C4-2B (cell line): ENCODE results near the gene APOL3.
"Not testable (repeated sequence)": the region's sequence is repeated elsewhere in the genome, so short reads cannot be mapped to it uniquely, and the experiment has no call there.

Experiments
- H3K27ac ChIP-seq: fragments of 450-650 bp; 2 replicates; pipeline ENCODE4 v1.5.1; 2017
- ZFX ChIP-seq: fragments of 450-650 bp; IDR thresholded peaks from 2 replicates; pipeline ENCODE4 v1.6.1; 2017
- TF ChIP-seq, protein P1 (sequence below): fragments of 450-650 bp; conservative IDR thresholded peaks from 2 replicates; pipeline ENCODE4 v1.5.1; 2017; ENCODE audit warnings: mild to moderate bottlenecking

The APOL3 gene

DNA sequence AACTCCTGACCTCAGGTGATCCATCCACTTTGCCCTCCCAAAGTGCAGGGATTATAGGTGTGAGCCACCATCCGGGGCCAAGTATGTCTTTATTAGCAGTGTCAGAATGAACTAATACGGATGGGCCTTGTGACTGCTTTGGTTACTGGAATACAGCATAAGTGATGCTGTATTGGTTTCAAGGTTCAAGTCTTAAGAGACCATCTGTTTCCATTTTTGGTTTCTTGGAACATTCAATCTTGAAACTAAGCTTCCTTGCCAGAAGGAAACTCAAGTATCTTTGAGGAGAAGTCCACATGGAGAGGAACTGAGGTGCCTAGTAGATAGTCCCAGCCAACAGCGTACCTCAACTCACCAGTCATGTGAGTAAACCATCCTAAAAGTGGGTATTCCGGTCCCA, 58.8 kb downstream of the APOL3 start:
- no peak overlapping the region for H3K27ac ChIP-seq
- TF ChIP-seq ZFX: no peak
- TF ChIP-seq, protein P1, sequence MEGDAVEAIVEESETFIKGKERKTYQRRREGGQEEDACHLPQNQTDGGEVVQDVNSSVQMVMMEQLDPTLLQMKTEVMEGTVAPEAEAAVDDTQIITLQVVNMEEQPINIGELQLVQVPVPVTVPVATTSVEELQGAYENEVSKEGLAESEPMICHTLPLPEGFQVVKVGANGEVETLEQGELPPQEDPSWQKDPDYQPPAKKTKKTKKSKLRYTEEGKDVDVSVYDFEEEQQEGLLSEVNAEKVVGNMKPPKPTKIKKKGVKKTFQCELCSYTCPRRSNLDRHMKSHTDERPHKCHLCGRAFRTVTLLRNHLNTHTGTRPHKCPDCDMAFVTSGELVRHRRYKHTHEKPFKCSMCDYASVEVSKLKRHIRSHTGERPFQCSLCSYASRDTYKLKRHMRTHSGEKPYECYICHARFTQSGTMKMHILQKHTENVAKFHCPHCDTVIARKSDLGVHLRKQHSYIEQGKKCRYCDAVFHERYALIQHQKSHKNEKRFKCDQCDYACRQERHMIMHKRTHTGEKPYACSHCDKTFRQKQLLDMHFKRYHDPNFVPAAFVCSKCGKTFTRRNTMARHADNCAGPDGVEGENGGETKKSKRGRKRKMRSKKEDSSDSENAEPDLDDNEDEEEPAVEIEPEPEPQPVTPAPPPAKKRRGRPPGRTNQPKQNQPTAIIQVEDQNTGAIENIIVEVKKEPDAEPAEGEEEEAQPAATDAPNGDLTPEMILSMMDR: no peak

DNA sequence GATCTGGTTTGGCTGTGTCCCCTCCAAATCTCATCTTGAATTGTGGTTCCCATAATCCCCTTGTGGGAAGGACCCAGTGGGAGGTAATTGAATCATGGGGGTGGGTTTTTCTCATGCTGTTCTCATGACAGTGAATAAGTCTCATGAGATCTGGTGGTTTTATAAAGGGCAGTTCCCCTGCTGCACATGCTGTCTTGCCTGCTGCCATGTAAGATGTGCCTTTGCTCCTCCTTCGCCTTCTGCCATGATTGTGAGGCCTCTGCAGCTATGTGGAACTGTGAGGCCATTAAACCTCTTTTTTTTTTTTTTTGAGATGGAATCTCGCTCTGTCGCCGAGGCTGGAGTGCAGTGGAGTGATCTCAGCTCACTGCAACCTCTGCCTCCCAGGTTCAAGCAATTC, 59.6 kb downstream of the APOL3 start:
- H3K27ac ChIP-seq: not testable (repeated sequence)

DNA sequence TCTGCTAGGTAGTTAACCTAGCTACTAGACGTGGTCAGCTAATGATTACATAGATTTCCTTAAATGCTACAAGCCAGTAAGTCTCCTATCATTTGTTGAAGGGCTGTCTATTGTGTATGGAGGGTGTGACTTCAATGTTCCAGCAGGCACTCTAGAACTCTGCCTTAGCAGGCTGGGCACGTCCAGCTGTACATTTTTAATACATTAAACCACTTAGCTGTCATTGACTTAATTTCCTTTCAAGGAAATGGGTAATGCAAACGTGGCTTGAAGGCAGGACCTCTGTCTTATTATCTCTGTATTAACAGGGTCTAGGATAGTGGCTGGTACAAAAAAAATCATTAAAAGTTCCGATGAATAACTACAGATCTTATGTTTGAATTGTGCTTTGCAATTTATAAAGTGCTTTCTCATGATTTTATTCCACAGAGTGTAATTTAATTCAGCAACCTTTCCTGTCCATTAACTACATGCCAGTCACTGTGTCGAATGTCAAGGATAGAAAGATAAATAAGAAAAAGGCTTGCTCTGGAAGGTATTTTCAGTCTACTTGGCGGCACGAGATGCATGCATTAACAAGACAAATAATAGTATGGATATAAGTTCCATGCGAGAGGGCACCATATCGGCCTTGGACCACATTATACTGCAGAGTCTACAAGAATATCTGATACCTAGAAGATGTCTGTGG, 60.3 kb downstream of the APOL3 start:
- TF ChIP-seq, protein P1: no peak
- no peak for TF ChIP-seq ZFX
- H3K27ac ChIP-seq: no peak overlapping the region

DNA sequence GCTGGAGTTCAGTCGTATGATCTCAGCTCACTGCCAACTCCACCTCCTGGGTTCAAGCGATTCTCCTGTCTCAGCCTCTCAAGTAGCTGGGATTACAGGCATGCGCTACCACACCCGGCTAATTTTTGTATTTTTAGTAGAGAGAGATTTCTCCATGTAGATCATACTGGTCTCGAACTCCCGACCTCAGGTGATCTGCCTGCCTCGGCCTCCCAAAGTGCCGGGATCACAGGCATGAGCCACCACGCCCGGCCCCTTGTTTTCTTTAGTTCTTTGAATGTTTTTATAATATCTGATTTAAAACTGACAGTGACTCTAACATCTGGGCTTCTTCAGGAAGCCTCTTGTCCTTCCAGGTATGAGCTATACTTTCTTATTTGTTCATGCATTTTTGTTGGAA, 61.0 kb downstream of the APOL3 start:
- not testable (repeated sequence) for H3K27ac ChIP-seq

DNA sequence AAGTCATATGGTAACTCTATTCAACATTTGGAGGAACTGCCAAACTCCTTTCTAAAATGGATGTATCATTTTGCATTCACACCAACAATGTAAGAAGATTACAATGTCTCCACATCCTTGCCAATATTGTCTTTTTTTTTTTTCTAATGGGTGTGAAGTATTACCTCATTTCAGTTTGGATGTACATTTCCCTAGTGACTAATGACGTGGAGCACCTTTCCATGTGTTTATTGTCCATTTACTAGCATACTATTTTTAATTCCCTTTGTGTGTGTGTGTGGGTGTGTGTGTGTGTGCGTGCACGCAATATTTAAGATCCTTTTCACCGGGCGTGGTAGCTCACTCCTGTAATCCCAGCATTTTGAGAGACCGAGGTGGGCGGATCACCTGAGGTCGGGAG, 62.7 kb downstream of the APOL3 start:
- H3K27ac ChIP-seq: no peak overlapping the region
- TF ChIP-seq, protein P1: no peak
- TF ChIP-seq ZFX: no peak

DNA sequence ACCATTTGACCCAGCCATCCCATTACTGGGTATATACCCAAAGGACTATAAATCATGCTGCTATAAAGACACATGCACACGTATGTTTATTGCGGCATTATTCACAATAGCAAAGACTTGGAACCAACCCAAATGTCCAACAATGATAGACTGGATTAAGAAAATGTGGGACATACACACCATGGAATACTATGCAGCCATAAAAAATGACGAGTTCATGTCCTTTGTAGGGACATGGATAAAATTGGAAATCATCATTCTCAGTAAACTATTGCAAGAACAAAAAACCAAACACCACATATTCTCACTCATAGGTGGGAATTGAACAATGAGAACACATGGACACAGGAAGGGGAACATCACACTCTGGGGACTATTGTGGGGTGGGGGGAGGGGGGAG, 69.8 kb downstream of the APOL3 start:
- H3K27ac ChIP-seq: not testable (repeated sequence)
